ENCODE measurements around the gene SLC39A11. TPM values are rescaled to one million over a fixed set of nuclear protein-coding genes. Genes with fewer than 3 reads are reported as not detected.
"Not testable (repeated sequence)": the region's sequence is repeated elsewhere in the genome, so short reads cannot be mapped to it uniquely, and the experiment has no call there.

SLC39A11 gene
- total RNA-seq, 4 donors from 2014 or later, result 55.1 to 123 (median 97.0) TPM

DNA sequence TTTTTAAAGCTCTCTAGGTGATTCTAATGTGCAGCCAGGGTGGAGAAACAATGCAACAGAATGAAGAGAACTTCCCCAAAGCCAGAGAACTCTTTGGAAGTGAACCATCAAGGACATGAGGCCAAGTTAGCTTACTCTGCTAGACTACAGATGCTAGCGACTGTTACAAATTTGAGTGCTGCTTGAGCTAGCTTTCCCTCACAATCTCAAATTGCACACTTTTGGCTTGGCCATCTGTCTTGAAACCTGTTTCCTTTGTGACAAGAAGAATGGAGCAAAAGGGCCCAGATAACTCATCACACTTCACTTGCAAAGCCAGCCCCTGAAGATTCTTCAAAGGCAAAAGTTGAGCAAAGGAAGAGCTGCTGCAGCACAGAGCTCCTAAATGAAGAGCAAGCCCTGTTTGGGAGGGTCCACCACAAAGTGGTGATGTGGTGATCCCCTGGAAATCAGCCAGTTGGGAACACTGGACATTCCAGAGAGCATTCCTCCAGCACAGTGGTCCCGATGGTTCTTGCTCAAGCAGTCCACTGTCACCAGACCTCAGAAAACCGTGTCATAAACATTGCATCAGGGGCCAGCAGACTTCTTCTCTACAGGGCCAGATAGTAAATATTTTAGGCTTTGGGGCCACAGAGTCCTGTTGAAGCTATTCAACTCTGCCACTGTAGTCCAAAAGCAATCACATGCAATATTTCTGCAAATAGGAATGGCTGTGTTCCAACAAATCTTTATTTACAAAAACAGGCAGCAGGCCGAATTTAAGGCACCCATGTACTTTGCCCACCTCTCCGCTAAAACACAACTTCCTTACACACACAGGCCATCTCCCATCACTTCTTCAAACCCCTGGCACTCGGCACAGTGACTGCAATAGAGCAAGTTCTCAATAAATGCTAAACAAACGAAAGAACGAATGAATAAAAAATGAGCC, 21.2 kb downstream of the SLC39A11 start:
- Histone ChIP-seq H3K27me3 (no peaks in the 10 kb centered on the region), H3K4me1 (peaks cover 12 to 16% of the 10 kb centered on the region in 2 donors), H3K9me3 (no peaks in the 10 kb centered on the region), H3K4me3 (replicated peaks in 1 of 3) (no peak overlapping the region), H3K36me3 (no peaks in the 10 kb centered on the region), H3K27ac (no peak overlapping the region)
- intact Hi-C loops (cut with DNase I), result no loop called here
- no peak for TF ChIP-seq POLR2A (IDR thresholded peaks at IDR 0.05)
- TF ChIP-seq, protein P1, sequence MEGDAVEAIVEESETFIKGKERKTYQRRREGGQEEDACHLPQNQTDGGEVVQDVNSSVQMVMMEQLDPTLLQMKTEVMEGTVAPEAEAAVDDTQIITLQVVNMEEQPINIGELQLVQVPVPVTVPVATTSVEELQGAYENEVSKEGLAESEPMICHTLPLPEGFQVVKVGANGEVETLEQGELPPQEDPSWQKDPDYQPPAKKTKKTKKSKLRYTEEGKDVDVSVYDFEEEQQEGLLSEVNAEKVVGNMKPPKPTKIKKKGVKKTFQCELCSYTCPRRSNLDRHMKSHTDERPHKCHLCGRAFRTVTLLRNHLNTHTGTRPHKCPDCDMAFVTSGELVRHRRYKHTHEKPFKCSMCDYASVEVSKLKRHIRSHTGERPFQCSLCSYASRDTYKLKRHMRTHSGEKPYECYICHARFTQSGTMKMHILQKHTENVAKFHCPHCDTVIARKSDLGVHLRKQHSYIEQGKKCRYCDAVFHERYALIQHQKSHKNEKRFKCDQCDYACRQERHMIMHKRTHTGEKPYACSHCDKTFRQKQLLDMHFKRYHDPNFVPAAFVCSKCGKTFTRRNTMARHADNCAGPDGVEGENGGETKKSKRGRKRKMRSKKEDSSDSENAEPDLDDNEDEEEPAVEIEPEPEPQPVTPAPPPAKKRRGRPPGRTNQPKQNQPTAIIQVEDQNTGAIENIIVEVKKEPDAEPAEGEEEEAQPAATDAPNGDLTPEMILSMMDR (IDR thresholded peaks at IDR 0.05), result no peak
- DNase-seq, result no peak
- 79 to 86% methylated on average over 8 of the region's 8 CpGs for WGBS, 2 donors

DNA sequence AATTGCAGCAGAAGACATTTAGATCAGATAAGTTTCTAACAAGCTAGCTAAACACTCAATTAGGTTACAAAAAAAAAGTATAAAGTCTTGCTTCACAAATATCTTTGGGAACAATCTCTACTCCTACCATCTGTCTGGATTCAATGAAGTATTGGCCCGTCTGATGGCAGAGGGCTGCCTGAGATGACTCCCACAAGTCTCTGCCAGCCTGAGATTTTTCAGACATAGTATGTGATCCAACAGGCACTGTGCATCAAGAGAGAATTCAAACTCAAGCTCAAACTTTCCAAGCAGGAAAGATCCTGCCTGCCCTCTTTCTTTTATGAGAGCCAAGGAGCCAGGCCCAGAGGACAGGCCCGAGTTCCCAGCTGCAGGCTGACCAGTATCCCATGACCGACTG, 22.6 kb downstream of the SLC39A11 start:
- Histone ChIP-seq H3K27ac (no peak overlapping the region), H3K4me1 (peaks cover 12 to 20% of the 10 kb centered on the region in 2 donors), H3K27me3 (no peaks in the 10 kb centered on the region), H3K9me3 (no peaks in the 10 kb centered on the region), H3K4me3 (replicated peaks in 1 of 3) (no peak overlapping the region), H3K36me3 (no peaks in the 10 kb centered on the region)
- TF ChIP-seq, protein P1 (IDR thresholded peaks at IDR 0.05), result no peak
- TF ChIP-seq POLR2A (IDR thresholded peaks at IDR 0.05), result no peak
- intact Hi-C loops (cut with DNase I), result no loop called here
- 87 to 99% methylated on average over 3 of the region's 3 CpGs for WGBS, 2 donors
- DNase-seq, result no peak

DNA sequence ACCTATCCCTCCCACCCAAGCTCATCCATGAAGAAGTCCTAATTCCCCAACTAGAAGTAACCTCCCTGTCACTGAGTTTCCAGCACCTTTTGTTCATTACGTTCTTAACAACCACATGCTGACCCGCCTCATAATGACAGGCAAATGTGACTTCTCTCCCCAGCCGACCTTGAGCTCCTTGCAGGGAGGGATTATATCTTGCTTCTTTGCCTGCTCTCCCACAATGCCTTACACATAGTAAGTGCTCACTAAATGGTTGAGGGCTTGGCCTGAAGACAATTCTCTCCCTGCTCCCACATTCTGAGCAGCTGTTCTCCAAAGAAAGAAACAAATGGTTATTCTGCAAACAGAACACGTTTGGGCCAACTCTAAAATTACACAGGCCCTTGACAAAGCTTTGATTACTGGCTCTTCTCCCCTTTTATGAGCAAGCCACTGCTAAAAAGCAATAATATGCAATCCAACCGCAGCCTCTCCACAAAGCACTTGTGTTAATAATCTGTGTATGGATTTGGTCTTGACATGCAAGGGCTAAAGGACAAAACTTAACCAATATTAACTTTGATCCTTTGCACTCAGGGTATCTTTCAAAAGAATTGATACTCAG, 23.2 kb downstream of the SLC39A11 start:
- Histone ChIP-seq H3K27ac (no peak overlapping the region), H3K4me1 (peaks cover 12 to 26% of the 10 kb centered on the region in 2 donors), H3K9me3 (no peaks in the 10 kb centered on the region), H3K4me3 (replicated peaks in 1 of 3) (no peak overlapping the region), H3K27me3 (no peaks in the 10 kb centered on the region), H3K36me3 (no peaks in the 10 kb centered on the region)
- TF ChIP-seq POLR2A (IDR thresholded peaks at IDR 0.05), result no peak
- TF ChIP-seq, protein P1 (IDR thresholded peaks at IDR 0.05), result no peak
- intact Hi-C loops (cut with DNase I), result no loop called here
- DNase-seq, result no peak
- WGBS, 2 donors, result 77 to 82% methylated on average over 5 of the region's 5 CpGs

DNA sequence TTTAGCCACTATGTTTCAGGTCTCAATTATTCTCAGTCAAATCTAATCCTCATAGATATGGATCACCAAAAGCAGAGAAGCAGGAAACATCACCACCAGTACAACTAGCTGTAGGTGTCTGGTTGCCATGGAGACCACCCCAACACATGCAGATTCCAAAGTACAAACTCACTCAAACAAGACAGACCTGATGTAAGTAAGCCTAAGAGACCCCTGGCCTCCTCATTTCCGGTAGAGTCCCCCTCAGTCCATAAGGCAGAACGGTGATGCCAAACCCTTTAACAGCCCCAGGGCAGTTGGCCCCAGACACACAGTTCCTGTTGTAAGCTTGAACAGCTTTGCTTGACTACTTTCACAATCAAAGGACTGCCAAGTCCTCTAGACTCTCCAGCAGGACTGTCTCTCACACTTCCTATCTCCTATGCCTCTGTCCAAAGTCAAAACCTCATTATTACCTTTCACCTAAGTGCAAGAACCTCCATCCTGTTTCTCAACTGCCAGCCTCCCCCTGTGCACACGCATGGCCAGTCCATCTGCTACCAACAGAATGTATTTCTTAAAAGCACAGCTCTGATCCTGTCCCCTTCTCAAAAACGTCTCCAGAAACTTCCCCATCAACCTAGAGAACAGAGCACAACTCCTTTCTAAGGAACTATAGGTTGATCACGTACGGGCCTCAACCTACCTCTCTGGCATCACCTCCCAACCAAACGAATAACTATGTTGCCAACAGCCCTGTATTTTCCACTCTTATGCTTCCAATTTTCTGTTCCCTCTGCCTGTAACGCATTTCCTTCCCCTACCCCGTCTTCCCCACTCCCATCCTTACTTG, 23.9 kb downstream of the SLC39A11 start:
- intact Hi-C loops (cut with DNase I), result no loop called here
- Histone ChIP-seq H3K4me1 (peaks cover 12 to 32% of the 10 kb centered on the region in 2 donors), H3K27ac (peak overlapping the region in 1 of 3 donors; percentile 15), H3K4me3 (replicated peaks in 1 of 3) (no peak overlapping the region), H3K36me3 (no peaks in the 10 kb centered on the region), H3K9me3 (no peaks in the 10 kb centered on the region), H3K27me3 (no peaks in the 10 kb centered on the region)
- no peak for TF ChIP-seq POLR2A (IDR thresholded peaks at IDR 0.05)
- TF ChIP-seq, protein P1 (IDR thresholded peaks at IDR 0.05), result no peak
- 75 to 83% methylated on average over 9 of the region's 9 CpGs for WGBS, 2 donors
- DNase-seq, result peak in 1 of 2 donors; percentile 37

DNA sequence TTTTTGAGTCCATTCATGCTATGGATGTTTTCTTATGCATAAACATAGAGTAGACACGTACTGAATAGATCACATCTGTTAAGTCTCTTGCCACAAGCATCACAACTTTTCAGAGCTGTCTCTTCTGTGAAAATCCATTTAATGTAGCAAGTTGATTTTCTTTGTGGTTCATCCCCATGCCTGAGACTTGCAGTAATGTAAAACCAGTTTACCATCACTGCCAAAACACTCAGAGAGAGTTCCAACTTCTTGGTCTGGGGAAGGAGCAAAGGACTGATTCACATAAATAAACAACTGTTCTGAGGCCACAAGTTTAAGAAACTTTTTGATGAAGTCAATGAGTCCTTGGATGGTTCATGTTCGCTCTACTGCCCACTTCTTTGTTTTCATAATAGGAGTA, 24.8 kb downstream of the SLC39A11 start:
- H3K27ac ChIP-seq; H3K27me3 ChIP-seq; H3K9me3 ChIP-seq; H3K4me3 ChIP-seq (replicated peaks in 1 of 3); H3K36me3 ChIP-seq; DNase-seq; intact Hi-C loops (cut with DNase I): not testable (repeated sequence)
- WGBS, 2 donors, result 68 to 70% methylated on average over 2 of the region's 2 CpGs
- H3K4me1 ChIP-seq, result peaks cover 12 to 32% of the 10 kb centered on the region in 2 donors

Measured in thyroid gland (tissue), 4 donors.